ENCODE measurements around the gene STAG1. TPM values are rescaled to one million over a fixed set of nuclear protein-coding genes. Genes with fewer than 3 reads are reported as not detected.

The STAG1 gene
- total RNA-seq, 2 donors from 2014 or later = 26.8 to 29.8 TPM

DNA sequence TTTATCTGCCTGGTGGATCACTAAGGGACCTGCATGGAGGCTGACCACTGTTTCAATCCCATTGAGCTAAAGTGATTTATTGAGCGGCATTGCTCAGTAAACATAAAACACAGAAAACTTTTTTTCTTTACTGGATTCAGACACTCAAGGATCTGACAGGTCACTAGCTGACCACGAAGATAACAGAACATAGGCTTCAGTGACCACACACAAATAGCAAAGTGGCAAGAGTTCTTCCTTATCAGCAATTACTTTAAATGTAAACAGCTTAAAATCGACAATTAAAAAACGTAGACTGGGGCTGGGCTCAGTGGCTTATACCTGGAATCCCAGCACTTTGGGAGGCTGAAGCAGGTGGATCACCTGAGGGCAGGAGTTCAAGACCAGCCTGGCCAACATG is 48.7 kb downstream of the STAG1 start:
- Histone ChIP-seq H3K4me1 (ENCODE audit: control insufficient read depth, insufficient read depth, low read length) (no peaks in the 10 kb centered on the region), H3K27me3 (ENCODE audit: control insufficient read depth, insufficient read depth, low read length, poor library complexity, severe bottlenecking) (no peaks in the 10 kb centered on the region), H3K4me3 (ENCODE audit: low read length) (no peak overlapping the region), H3K36me3 (ENCODE audit: control insufficient read depth, insufficient read depth, low read length) (no peaks in the 10 kb centered on the region), H3K27ac (ENCODE audit: low read depth, low read length) (no peak overlapping the region), H3K9ac (ENCODE audit: extremely low read depth, low read length, poor library complexity, severe bottlenecking) (no peak overlapping the region), H3K9me3 (ENCODE audit: control insufficient read depth, low read length) (no peaks in the 10 kb centered on the region)
- WGBS, 2 experiments (ENCODE audit: insufficient coverage in 1 of 2, insufficient read length in 1 of 2) = 88 to 93% methylated on average over 3 to 4 of the region's 4 CpGs
- no peak overlapping the region for H3K4me3 Mint-ChIP-seq
- H3K36me3 Mint-ChIP-seq (ENCODE audit: low read depth) = peaks cover 12% of the 10 kb centered on the region
- no peak for DNase-seq
- peaks cover 18% of the 10 kb centered on the region for H3K4me1 Mint-ChIP-seq
- no peak overlapping the region for H3K27ac Mint-ChIP-seq
- no peak for TF ChIP-seq CTCF (conservative IDR thresholded peaks at IDR 0.05)
- no peaks in the 10 kb centered on the region for H3K9me3 Mint-ChIP-seq
- H3K27me3 Mint-ChIP-seq (ENCODE audit: insufficient read depth) = no peaks in the 10 kb centered on the region

DNA sequence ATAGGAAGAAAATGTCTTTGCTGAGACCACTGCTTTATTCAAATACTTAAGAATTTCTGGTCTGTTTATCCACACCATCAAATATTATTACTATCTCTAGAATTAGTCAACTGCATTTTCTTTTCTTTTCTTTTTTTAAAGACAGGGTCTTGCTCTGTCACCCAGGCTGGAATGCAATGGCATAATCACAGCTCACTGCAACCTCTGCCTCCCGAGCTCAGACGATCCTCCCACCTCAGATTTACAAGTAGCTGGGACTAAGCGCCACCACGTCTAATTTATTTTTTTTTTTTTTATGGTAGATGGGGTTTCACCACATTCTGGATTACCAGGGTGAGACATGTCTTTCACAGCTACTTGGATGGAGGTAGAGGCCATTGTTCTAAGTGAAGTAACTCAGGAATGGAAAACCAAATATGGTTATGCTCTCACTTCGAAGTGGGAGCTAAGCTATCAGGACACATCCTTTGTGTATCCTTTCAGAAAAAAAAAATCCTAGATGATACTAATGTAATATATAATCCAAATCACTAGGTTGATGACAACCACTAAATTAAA is 52.8 kb downstream of the STAG1 start:
- no peak overlapping the region for H3K4me3 Mint-ChIP-seq
- Histone ChIP-seq H3K27me3 (ENCODE audit: control insufficient read depth, insufficient read depth, low read length, poor library complexity, severe bottlenecking) (no peaks in the 10 kb centered on the region), H3K36me3 (ENCODE audit: control insufficient read depth, insufficient read depth, low read length) (peaks cover 14% of the 10 kb centered on the region), H3K4me3 (ENCODE audit: low read length) (no peak overlapping the region), H3K9me3 (ENCODE audit: control insufficient read depth, low read length) (peaks cover 31% of the 10 kb centered on the region), H3K4me1 (ENCODE audit: control insufficient read depth, insufficient read depth, low read length) (no peaks in the 10 kb centered on the region), H3K27ac (ENCODE audit: low read depth, low read length) (no peak overlapping the region), H3K9ac (ENCODE audit: extremely low read depth, low read length, poor library complexity, severe bottlenecking) (no peak overlapping the region)
- no peaks in the 10 kb centered on the region for H3K27me3 Mint-ChIP-seq (ENCODE audit: insufficient read depth)
- no peak for DNase-seq
- H3K4me1 Mint-ChIP-seq = peaks cover 13% of the 10 kb centered on the region
- TF ChIP-seq CTCF (conservative IDR thresholded peaks at IDR 0.05) = no peak
- H3K27ac Mint-ChIP-seq = peak overlapping the region; percentile 17
- H3K9me3 Mint-ChIP-seq = peaks cover 25% of the 10 kb centered on the region
- 20 to 65% methylated on average over 1 to 5 of the region's 5 CpGs for WGBS, 2 experiments (ENCODE audit: insufficient coverage in 1 of 2, insufficient read length in 1 of 2)
- H3K36me3 Mint-ChIP-seq (ENCODE audit: low read depth) = peaks cover 33% of the 10 kb centered on the region

DNA sequence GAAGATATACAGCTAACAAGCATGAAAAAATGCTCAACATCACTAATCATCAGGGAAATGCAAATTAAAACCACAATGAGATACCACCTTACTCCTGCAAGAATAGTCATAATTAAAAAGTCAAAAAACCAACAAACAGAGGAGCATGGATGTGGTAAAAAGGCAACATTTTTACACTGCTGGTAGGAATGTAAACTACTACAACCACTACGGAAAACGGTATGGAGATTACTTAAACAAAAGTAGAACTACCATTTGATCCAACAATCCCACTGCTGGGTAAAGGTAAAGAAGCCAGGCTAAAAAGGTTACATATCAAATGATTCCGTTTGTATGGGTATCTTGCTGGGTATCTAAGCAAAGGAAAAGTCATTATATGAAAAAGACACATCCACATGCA is 53.8 kb downstream of the STAG1 start:
- Mint-ChIP-seq H3K4me1 (peaks cover 11% of the 10 kb centered on the region), H3K4me3 (no peak overlapping the region), H3K27ac (no peak overlapping the region), H3K9me3 (peaks cover 34% of the 10 kb centered on the region), H3K36me3 (ENCODE audit: low read depth) (peaks cover 42% of the 10 kb centered on the region), H3K27me3 (ENCODE audit: insufficient read depth) (no peaks in the 10 kb centered on the region)
- Histone ChIP-seq H3K9ac (ENCODE audit: extremely low read depth, low read length, poor library complexity, severe bottlenecking) (no peak overlapping the region), H3K9me3 (ENCODE audit: control insufficient read depth, low read length) (peaks cover 41% of the 10 kb centered on the region), H3K27me3 (ENCODE audit: control insufficient read depth, insufficient read depth, low read length, poor library complexity, severe bottlenecking) (no peaks in the 10 kb centered on the region), H3K27ac (ENCODE audit: low read depth, low read length) (no peak overlapping the region), H3K36me3 (ENCODE audit: control insufficient read depth, insufficient read depth, low read length) (peaks cover 17% of the 10 kb centered on the region), H3K4me1 (ENCODE audit: control insufficient read depth, insufficient read depth, low read length) (no peaks in the 10 kb centered on the region), H3K4me3 (ENCODE audit: low read length) (peak overlapping the region; percentile 12)
- no peak for DNase-seq
- TF ChIP-seq CTCF (conservative IDR thresholded peaks at IDR 0.05) = peak; percentile 43
- WGBS, 2 experiments (ENCODE audit: insufficient coverage in 1 of 2, insufficient read length in 1 of 2) = 90 to 94% methylated on average over 2 to 3 of the region's 3 CpGs

Data from endodermal cell (in vitro differentiated cells).